Ascending aorta (tissue), 2 donors: ENCODE measurements around the gene AQP1. TPM values are rescaled to one million over a fixed set of nuclear protein-coding genes. Genes with fewer than 3 reads are reported as not detected.

Experiments used
- DNase-seq, 2 donors: peaks; one replicate each; pipeline ENCODE4 v3.0.0-alpha.2; 2019; ENCODE audit warnings: low spot score in 2 of 2
- H3K27ac ChIP-seq, 2 donors: fragments of 200-600 bp; sonication (generic); one replicate each; pipeline ENCODE4 v1.5.1; 2016 to 2017; ENCODE audit warnings: mild to moderate bottlenecking in 1 of 2
- H3K27me3 ChIP-seq: fragments of 200-600 bp; sonication (generic); one replicate; pipeline ENCODE4 v1.5.1; 2017
- H3K36me3 ChIP-seq, 2 donors: fragments of 200-600 bp; sonication (generic); one replicate each; pipeline ENCODE4 v1.5.1; 2016
- H3K4me1 ChIP-seq, 2 donors: fragments of 200-600 bp; sonication (generic); one replicate each; pipeline ENCODE4 v1.5.1; 2016 to 2017; ENCODE audit warnings: mild to moderate bottlenecking in 1 of 2
- H3K4me3 ChIP-seq, 2 donors: fragments of 200-600 bp; sonication (generic); one replicate each; pipeline ENCODE4 v1.5.1; 2016 to 2017; ENCODE audit warnings: mild to moderate bottlenecking in 1 of 2
- H3K9me3 ChIP-seq, 2 donors: fragments of 200-600 bp; sonication (generic); one replicate each; pipeline ENCODE4 v1.5.1; 2016
- intact Hi-C: fragments of 100-400 bp; cut with DNase I; formaldehyde crosslinking; loops from one replicate; pipeline ENCODE4 v1.15.1; 2023
- total RNA-seq: library from RNA; depleted of rRNA; stranded (reverse); fragments of >200 nt; gene quantifications from one replicate; pipeline ENCODE4 v1.1.0, GENCODE V29; 2016
- TF ChIP-seq, protein P1 (sequence below), 3 experiments: fragments of 200-600 bp in 2 of 3; fragments of 450-650 bp in 1 of 3; sonication (generic) in 2 of 3; IDR thresholded peaks; one replicate each; pipeline ENCODE4 v1.5.1; 2016 to 2019; ENCODE audit warnings: antibody characterized with exemption in 3 of 3, mild to moderate bottlenecking in 1 of 3, moderate library complexity in 1 of 3

The AQP1 gene
- total RNA-seq, 1 donor from 2014 or later, result 2,113 TPM

DNA sequence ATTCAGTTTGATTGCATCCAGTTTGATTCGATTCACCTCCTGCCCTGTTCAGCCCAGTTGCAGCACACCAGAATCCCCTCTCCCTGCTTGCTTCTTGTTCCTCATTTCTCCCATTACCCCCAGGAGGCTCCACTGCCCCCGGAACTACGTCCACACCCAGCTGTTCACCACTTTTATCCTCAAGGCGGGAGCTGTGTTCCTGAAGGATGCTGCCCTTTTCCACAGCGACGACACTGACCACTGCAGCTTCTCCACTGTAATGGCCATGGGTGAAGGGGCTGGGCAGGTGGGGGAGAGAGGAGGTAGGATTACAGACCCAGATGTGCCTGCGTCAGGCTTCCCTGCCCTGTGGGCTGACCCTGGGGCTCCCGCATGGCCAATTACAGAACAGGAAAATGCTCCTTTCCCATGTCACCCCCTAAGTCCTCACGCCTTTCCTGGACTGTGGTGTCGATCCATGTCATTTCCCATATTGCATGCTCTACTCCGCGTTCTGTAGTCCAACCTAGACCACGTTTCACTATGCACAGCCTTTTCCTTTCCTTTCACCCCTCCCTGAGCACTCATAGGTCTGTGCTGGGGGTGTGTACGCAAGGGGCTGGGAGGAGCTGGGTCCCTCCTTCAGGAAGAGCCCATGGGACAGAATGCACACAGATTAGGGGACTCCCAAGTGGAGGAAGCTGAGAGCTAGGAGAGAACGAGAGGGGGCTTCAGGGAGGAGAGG is 60.3 kb downstream of the AQP1 start:
- intact Hi-C loops, result loop anchor here (5.0 kb wide), 1 partner anchor 35 kb away; no protein-coding TSS in a partner anchor
- Histone ChIP-seq H3K36me3 (no peaks in the 10 kb centered on the region), H3K27ac (no peak overlapping the region), H3K27me3 (no peaks in the 10 kb centered on the region), H3K4me1 (no peaks in the 10 kb centered on the region), H3K4me3 (no peak overlapping the region), H3K9me3 (no peaks in the 10 kb centered on the region)
- TF ChIP-seq, protein P1, sequence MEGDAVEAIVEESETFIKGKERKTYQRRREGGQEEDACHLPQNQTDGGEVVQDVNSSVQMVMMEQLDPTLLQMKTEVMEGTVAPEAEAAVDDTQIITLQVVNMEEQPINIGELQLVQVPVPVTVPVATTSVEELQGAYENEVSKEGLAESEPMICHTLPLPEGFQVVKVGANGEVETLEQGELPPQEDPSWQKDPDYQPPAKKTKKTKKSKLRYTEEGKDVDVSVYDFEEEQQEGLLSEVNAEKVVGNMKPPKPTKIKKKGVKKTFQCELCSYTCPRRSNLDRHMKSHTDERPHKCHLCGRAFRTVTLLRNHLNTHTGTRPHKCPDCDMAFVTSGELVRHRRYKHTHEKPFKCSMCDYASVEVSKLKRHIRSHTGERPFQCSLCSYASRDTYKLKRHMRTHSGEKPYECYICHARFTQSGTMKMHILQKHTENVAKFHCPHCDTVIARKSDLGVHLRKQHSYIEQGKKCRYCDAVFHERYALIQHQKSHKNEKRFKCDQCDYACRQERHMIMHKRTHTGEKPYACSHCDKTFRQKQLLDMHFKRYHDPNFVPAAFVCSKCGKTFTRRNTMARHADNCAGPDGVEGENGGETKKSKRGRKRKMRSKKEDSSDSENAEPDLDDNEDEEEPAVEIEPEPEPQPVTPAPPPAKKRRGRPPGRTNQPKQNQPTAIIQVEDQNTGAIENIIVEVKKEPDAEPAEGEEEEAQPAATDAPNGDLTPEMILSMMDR (IDR thresholded peaks at IDR 0.05), result no peak
- DNase-seq, result peak in 1 of 2 donors; percentile 38

- Histone ChIP-seq H3K36me3 (no peaks in the 10 kb centered on the region), H3K4me1 (no peaks in the 10 kb centered on the region), H3K9me3 (no peaks in the 10 kb centered on the region), H3K27ac (no peak overlapping the region), H3K4me3 (no peak overlapping the region), H3K27me3 (no peaks in the 10 kb centered on the region)
- intact Hi-C loops, result loop anchor here (5.0 kb wide), 1 partner anchor 36 kb away; no protein-coding TSS in a partner anchor
- no peak for DNase-seq
- TF ChIP-seq, protein P1 (IDR thresholded peaks at IDR 0.05), result no peak
These were observed 61.6 kb downstream of the AQP1 start for GRCh38 chr7:30973292-30973691.

GRCh38 chr7:30973791-30974604 is 62.3 kb downstream of the AQP1 start:
- H3K9me3 ChIP-seq, result no peaks in the 10 kb centered on the region
- no peak overlapping the region for H3K4me3 ChIP-seq
- no peaks in the 10 kb centered on the region for H3K36me3 ChIP-seq
- H3K27ac ChIP-seq, result no peak overlapping the region
- H3K27me3 ChIP-seq, result no peaks in the 10 kb centered on the region
- no peaks in the 10 kb centered on the region for H3K4me1 ChIP-seq
- TF ChIP-seq, protein P1 (IDR thresholded peaks at IDR 0.05), result no peak
- intact Hi-C loops, result loop anchor here (1.0 to 5.0 kb wide), 3 partner anchors 37 to 233 kb away; no protein-coding TSS in a partner anchor
- DNase-seq, result peak in 1 of 2 donors; percentile 62

GRCh38 chr7:30974605-30975255 is 63.1 kb downstream of the AQP1 start:
- DNase-seq, result peak in 1 of 2 donors; percentile 73
- intact Hi-C loops, result loop anchor here (1.0 to 5.0 kb wide), 3 partner anchors 37 to 234 kb away; no protein-coding TSS in a partner anchor
- Histone ChIP-seq H3K27ac (no peak overlapping the region), H3K4me1 (no peaks in the 10 kb centered on the region), H3K36me3 (no peaks in the 10 kb centered on the region), H3K4me3 (no peak overlapping the region), H3K9me3 (no peaks in the 10 kb centered on the region), H3K27me3 (no peaks in the 10 kb centered on the region)
- TF ChIP-seq, protein P1 (IDR thresholded peaks at IDR 0.05), result peak; percentile 45 to 69 (median 52)

Other genes with a start within 250 kb of the AQP1 start
- gene CRHR2, start 229.4 kb upstream of the AQP1 start, total RNA-seq, result 3.1 TPM
- gene INMT, start 159.7 kb upstream of the AQP1 start, total RNA-seq, result 51.8 TPM
- 6.0 TPM for gene MINDY4, start 140.4 kb upstream of the AQP1 start, total RNA-seq
- not detected for gene GHRHR, start 52.1 kb downstream of the AQP1 start, total RNA-seq
- gene ADCYAP1R1, start 140.5 kb downstream of the AQP1 start, total RNA-seq, result 7.8 TPM